Fibroblast of gingiva (primary cell): ENCODE results near the gene GTF2H2.
"Not testable (repeated sequence)": the region's sequence is repeated elsewhere in the genome, so short reads cannot be mapped to it uniquely, and the experiment has no call there.

Experiments
- DNase-seq: peaks from one replicate; pipeline ENCODE4 v3.0.0-alpha.2; 2011; ENCODE audit warnings: low read depth

GTF2H2 gene

DNA sequence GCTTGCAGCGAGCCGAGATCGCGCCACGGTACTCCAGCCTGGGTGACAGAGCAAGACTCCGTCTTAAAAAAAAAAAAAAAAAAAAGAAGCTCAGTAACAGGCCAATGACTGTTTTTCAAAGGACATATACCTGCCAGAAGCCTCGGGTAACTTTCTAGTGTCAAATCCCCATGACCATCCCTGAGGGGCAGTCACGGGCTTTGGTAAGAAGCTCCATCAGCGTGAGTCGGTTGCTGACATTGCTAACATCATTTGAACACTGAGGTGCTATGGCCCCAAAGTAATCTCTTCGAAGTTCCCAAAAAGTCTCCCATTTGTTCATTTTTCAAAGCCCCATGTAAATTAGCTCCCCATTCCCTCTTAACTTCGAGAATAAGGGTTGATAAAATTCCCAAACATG, 53.9 kb downstream of the GTF2H2 start:
- DNase-seq = peak; percentile 0

DNA sequence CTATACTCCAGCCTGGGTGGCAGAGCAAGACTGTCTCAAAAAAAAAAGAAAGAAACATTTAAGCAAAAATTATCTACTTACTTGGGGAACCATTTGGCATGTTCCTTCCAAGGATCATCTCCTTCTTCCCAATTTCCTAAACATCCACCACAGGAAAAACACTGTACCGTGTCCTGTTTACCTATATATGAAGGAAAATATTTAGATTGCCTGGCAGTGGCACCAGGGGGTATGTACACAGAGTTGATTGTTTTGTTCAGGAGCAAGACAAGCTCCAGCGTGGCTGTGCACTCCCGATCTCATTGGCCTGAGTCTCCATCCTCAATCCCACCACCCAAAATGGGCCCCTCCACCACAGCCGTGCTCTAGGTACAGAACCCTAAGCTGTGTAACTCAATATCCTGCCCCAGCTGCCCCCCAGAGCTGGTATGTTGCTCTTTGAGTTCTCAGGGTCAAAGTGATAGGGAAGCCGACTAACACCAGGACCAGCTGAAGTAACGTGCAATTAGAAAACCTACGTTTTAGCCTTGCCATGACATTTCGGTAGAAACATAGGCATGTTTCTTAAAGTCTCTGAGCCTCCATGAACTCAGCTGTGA, 56.2 kb downstream of the GTF2H2 start:
- DNase-seq = peak; percentile 0

DNA sequence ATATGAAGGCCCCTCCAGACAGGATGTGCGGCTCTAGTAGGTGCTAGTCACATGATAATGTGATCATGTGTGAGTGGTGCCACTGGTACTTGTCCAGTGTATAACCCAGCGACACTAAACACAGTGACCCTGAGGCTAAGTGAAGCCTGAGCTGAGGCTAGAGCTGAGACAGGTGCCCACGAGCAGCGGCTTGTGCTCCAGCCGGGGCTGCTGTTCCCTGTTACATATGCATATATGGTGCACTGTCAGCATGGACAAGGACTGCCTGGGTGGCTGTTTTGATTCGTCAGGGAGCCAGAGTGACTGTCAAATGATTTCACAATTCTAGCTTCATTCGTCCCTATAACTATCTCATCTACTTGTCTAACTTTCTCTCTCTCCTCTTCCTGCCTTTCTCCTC, 60.5 kb downstream of the GTF2H2 start:
- not testable (repeated sequence) for DNase-seq
